ENCODE data around the gene FEN1. TPM values are rescaled to one million over a fixed set of nuclear protein-coding genes. Genes with fewer than 3 reads are reported as not detected.

FEN1 gene
- total and polyA plus RNA-seq, 2 donors from 2014 or later = 8.5 to 8.8 TPM

GRCh38 chr11:61749591-61750217 is 43.0 kb upstream of the FEN1 start:
- Histone ChIP-seq H3K9ac (ENCODE audit: low read length in 3 of 3) (no peak overlapping the region), H3K27ac (ENCODE audit: low read depth in 2 of 2, low read length in 2 of 2) (no peak overlapping the region), H3K27me3 (ENCODE audit: control insufficient read depth, insufficient read depth, low read length) (no peaks in the 10 kb centered on the region), H3K36me3 (ENCODE audit: control insufficient read depth in 2 of 3, insufficient read depth in 3 of 3, low read length in 3 of 3) (no peaks in the 10 kb centered on the region), H3K4me1 (ENCODE audit: control insufficient read depth in 2 of 3, insufficient read depth in 2 of 3, low read depth in 1 of 3, low read length in 3 of 3) (peaks cover 0 to 14% (median 3%) of the 10 kb centered on the region in 3 donors), H3K4me3 (ENCODE audit: low read length in 3 of 3) (no peak overlapping the region), H3K9me3 (ENCODE audit: control insufficient read depth in 2 of 3, insufficient read depth in 1 of 3, low read length in 3 of 3) (no peaks in the 10 kb centered on the region)
- FAIRE-seq (no peak), DNase-seq (peak; percentile 60 to 86 (median 83))
- no peak for TF ChIP-seq CTCF (IDR thresholded peaks at IDR 0.05; ENCODE audit: borderline replicate concordance, extremely low read depth, insufficient read depth)
- intact Hi-C loops (cut with DNase I) = no loop called here

GRCh38 chr11:61750631-61751273 is 42.0 kb upstream of the FEN1 start:
- Histone ChIP-seq H3K27me3 (ENCODE audit: control insufficient read depth, insufficient read depth, low read length) (no peaks in the 10 kb centered on the region), H3K4me3 (ENCODE audit: low read length in 3 of 3) (no peak overlapping the region), H3K36me3 (ENCODE audit: control insufficient read depth in 2 of 3, insufficient read depth in 3 of 3, low read length in 3 of 3) (no peaks in the 10 kb centered on the region), H3K4me1 (ENCODE audit: control insufficient read depth in 2 of 3, insufficient read depth in 2 of 3, low read depth in 1 of 3, low read length in 3 of 3) (peaks cover 0 to 14% (median 3%) of the 10 kb centered on the region in 3 donors), H3K27ac (ENCODE audit: low read depth in 2 of 2, low read length in 2 of 2) (no peak overlapping the region), H3K9me3 (ENCODE audit: control insufficient read depth in 2 of 3, insufficient read depth in 1 of 3, low read length in 3 of 3) (no peaks in the 10 kb centered on the region), H3K9ac (ENCODE audit: low read length in 3 of 3) (no peak overlapping the region)
- intact Hi-C loops (cut with DNase I) = no loop called here
- DNase-seq (no peak), FAIRE-seq (no peak)
- TF ChIP-seq CTCF (IDR thresholded peaks at IDR 0.05; ENCODE audit: borderline replicate concordance, extremely low read depth, insufficient read depth) = no peak

GRCh38 chr11:61751384-61751783 is 41.3 kb upstream of the FEN1 start:
- Histone ChIP-seq H3K27ac (ENCODE audit: low read depth in 2 of 2, low read length in 2 of 2) (no peak overlapping the region), H3K27me3 (ENCODE audit: control insufficient read depth, insufficient read depth, low read length) (no peaks in the 10 kb centered on the region), H3K9me3 (ENCODE audit: control insufficient read depth in 2 of 3, insufficient read depth in 1 of 3, low read length in 3 of 3) (no peaks in the 10 kb centered on the region), H3K36me3 (ENCODE audit: control insufficient read depth in 2 of 3, insufficient read depth in 3 of 3, low read length in 3 of 3) (no peaks in the 10 kb centered on the region), H3K9ac (ENCODE audit: low read length in 3 of 3) (no peak overlapping the region), H3K4me1 (ENCODE audit: control insufficient read depth in 2 of 3, insufficient read depth in 2 of 3, low read depth in 1 of 3, low read length in 3 of 3) (peaks cover 0 to 19% (median 3%) of the 10 kb centered on the region in 3 donors), H3K4me3 (ENCODE audit: low read length in 3 of 3) (no peak overlapping the region)
- TF ChIP-seq CTCF (IDR thresholded peaks at IDR 0.05; ENCODE audit: borderline replicate concordance, extremely low read depth, insufficient read depth) = no peak
- no peak for FAIRE-seq
- no peak for DNase-seq
- intact Hi-C loops (cut with DNase I) = no loop called here

Measured in kidney (tissue), 14 donors.